DND-41 (cell line): ENCODE measurements around the gene ARHGAP6.

Experiments
- ATAC-seq: fragments of 200-7000 bp; cut with Tn5 transposase; 3 replicates; pipeline ENCODE4 v1.9.1; 2021; ENCODE audit warnings: low read depth; ENCODE audit not compliant: insufficient read depth
- DNase-seq: peaks from one replicate; pipeline ENCODE4 v3.0.0-alpha.2; 2020
- H2AFZ ChIP-seq: 2 replicates; pipeline ENCODE4 v1.6.0; 2012; ENCODE audit warnings: low read depth, low read length
- H3K27ac ChIP-seq: 2 replicates; pipeline ENCODE4 v1.5.1; 2012; ENCODE audit warnings: low read length, inconsistent platforms
- H3K27me3 ChIP-seq: fragments of 200-600 bp; sonication (generic); 2 replicates; pipeline ENCODE4 v1.6.0; 2012; ENCODE audit warnings: low read length, mild to moderate bottlenecking, inconsistent platforms; ENCODE audit not compliant: insufficient read depth, poor library complexity
- H3K36me3 ChIP-seq: 2 replicates; pipeline ENCODE4 v1.5.1; 2012; ENCODE audit warnings: low read length, inconsistent platforms; ENCODE audit not compliant: insufficient read depth
- H3K4me1 ChIP-seq: 2 replicates; pipeline ENCODE4 v1.5.1; 2012; ENCODE audit warnings: mild to moderate bottlenecking, low read length; ENCODE audit not compliant: insufficient read depth
- H3K4me2 ChIP-seq: 2 replicates; pipeline ENCODE4 v1.6.0; 2012; ENCODE audit warnings: mild to moderate bottlenecking, moderate library complexity, low read length, inconsistent platforms; ENCODE audit not compliant: insufficient read depth
- H3K4me3 ChIP-seq, 2 experiments: fragments of 200-600 bp in 1 of 2; shearing (Covaris generic) in 1 of 2; 2 replicates each; pipeline ENCODE4 v1.5.1; 2012 to 2016; ENCODE audit warnings: inconsistent platforms in 2 of 2, low read length in 2 of 2, mild to moderate bottlenecking in 2 of 2, low read depth in 1 of 2, moderate library complexity in 1 of 2
- H3K79me2 ChIP-seq: 2 replicates; pipeline ENCODE4 v1.6.0; 2012; ENCODE audit warnings: low read length, inconsistent platforms; ENCODE audit not compliant: insufficient read depth
- H3K9ac ChIP-seq: 2 replicates; pipeline ENCODE4 v1.6.0; 2012; ENCODE audit warnings: low read depth, mild to moderate bottlenecking, inconsistent platforms, low read length, moderate library complexity
- H3K9me3 ChIP-seq: 2 replicates; pipeline ENCODE4 v1.5.1; 2012; ENCODE audit warnings: low read length, moderate library complexity, mild to moderate bottlenecking, inconsistent platforms; ENCODE audit not compliant: insufficient read depth, severe bottlenecking
- H4K20me1 ChIP-seq: 2 replicates; pipeline ENCODE4 v1.6.0; 2012; ENCODE audit warnings: low read length; ENCODE audit not compliant: insufficient read depth
- EZH2 ChIP-seq: IDR thresholded peaks from 3 replicates; pipeline ENCODE4 v1.6.1; 2012; ENCODE audit warnings: borderline replicate concordance, low read depth, mild to moderate bottlenecking, moderate library complexity, low read length, inconsistent platforms; ENCODE audit not compliant: severe bottlenecking
- TF ChIP-seq, protein P1 (sequence below): IDR thresholded peaks from 2 replicates; pipeline ENCODE4 v1.5.1; 2012; ENCODE audit warnings: borderline replicate concordance, low read length, moderate library complexity, mild to moderate bottlenecking; ENCODE audit not compliant: poor library complexity, severe bottlenecking; ENCODE audit errors: extremely low read depth

Gene ARHGAP6

GRCh38 chrX:11103751-11104150 is 562.0 kb downstream of the ARHGAP6 start:
- ATAC-seq (no peak), DNase-seq (no peak)
- H3K9ac ChIP-seq = no peak overlapping the region
- H3K4me1 ChIP-seq = peaks cover 6% of the 10 kb centered on the region; the same call in 1 of the 2 replicates
- no peaks in the 10 kb centered on the region for H3K27me3 ChIP-seq
- TF ChIP-seq, protein P1, sequence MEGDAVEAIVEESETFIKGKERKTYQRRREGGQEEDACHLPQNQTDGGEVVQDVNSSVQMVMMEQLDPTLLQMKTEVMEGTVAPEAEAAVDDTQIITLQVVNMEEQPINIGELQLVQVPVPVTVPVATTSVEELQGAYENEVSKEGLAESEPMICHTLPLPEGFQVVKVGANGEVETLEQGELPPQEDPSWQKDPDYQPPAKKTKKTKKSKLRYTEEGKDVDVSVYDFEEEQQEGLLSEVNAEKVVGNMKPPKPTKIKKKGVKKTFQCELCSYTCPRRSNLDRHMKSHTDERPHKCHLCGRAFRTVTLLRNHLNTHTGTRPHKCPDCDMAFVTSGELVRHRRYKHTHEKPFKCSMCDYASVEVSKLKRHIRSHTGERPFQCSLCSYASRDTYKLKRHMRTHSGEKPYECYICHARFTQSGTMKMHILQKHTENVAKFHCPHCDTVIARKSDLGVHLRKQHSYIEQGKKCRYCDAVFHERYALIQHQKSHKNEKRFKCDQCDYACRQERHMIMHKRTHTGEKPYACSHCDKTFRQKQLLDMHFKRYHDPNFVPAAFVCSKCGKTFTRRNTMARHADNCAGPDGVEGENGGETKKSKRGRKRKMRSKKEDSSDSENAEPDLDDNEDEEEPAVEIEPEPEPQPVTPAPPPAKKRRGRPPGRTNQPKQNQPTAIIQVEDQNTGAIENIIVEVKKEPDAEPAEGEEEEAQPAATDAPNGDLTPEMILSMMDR = no peak
- no peak for TF ChIP-seq EZH2
- no peaks in the 10 kb centered on the region for H3K36me3 ChIP-seq
- no peaks in the 10 kb centered on the region for H3K9me3 ChIP-seq
- no peak overlapping the region for H3K4me2 ChIP-seq
- H4K20me1 ChIP-seq = no peaks in the 10 kb centered on the region
- no peak overlapping the region for H2AFZ ChIP-seq
- H3K79me2 ChIP-seq = no peaks in the 10 kb centered on the region
- no peak overlapping the region for H3K27ac ChIP-seq
- H3K4me3 ChIP-seq = no peak overlapping the region

- Histone ChIP-seq H3K27ac (no peak overlapping the region), H3K27me3 (no peaks in the 10 kb centered on the region), H3K79me2 (no peaks in the 10 kb centered on the region), H2AFZ (no peak overlapping the region), H3K9me3 (no peaks in the 10 kb centered on the region), H3K9ac (no peak overlapping the region), H3K36me3 (no peaks in the 10 kb centered on the region), H4K20me1 (no peaks in the 10 kb centered on the region), H3K4me3 (no peak overlapping the region), H3K4me2 (no peak overlapping the region), H3K4me1 (no peaks in the 10 kb centered on the region)
- ATAC-seq = no peak
- TF ChIP-seq, protein P1 = no peak
- TF ChIP-seq EZH2 = no peak
- DNase-seq = no peak
Measured at GRCh38 chrX:11103006-11103405, 562.7 kb downstream of the ARHGAP6 start.

GRCh38 chrX:11100281-11101035 is 565.3 kb downstream of the ARHGAP6 start:
- H2AFZ ChIP-seq = no peak overlapping the region
- H3K79me2 ChIP-seq = no peaks in the 10 kb centered on the region
- no peak overlapping the region for H3K9ac ChIP-seq
- H3K4me3 ChIP-seq = no peak overlapping the region
- H3K4me2 ChIP-seq = no peak overlapping the region
- no peaks in the 10 kb centered on the region for H3K4me1 ChIP-seq
- H3K36me3 ChIP-seq = no peaks in the 10 kb centered on the region
- H3K27me3 ChIP-seq = no peaks in the 10 kb centered on the region
- TF ChIP-seq, protein P1 = peak; percentile 26
- no peak for TF ChIP-seq EZH2
- H3K9me3 ChIP-seq = no peaks in the 10 kb centered on the region
- no peaks in the 10 kb centered on the region for H4K20me1 ChIP-seq
- no peak overlapping the region for H3K27ac ChIP-seq
- no peak for DNase-seq
- no peak for ATAC-seq

DNA sequence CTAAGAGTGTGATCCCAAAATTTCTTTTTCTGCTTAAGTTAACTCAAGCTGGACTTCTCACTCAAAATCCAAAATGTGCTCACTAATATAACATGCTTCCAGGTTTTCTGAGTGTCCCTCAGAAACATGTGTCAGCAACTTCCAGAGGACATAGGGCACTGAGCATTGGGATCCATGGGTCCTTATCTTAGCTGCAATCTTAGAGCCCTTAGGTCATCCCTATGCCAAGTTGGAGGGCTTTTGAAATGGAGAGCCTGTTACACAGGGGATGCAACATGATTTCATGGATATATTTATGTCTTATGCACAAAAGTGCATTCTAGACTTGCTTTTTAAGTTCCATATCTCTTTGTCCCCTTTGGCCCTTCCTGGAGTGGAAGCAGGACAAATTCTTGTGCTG is 566.3 kb downstream of the ARHGAP6 start:
- no peak overlapping the region for H3K4me3 ChIP-seq
- no peak overlapping the region for H3K4me2 ChIP-seq
- no peak for DNase-seq
- H3K27me3 ChIP-seq = no peaks in the 10 kb centered on the region
- no peaks in the 10 kb centered on the region for H3K9me3 ChIP-seq
- H3K4me1 ChIP-seq = no peaks in the 10 kb centered on the region
- H3K79me2 ChIP-seq = no peaks in the 10 kb centered on the region
- H2AFZ ChIP-seq = no peak overlapping the region
- H4K20me1 ChIP-seq = no peaks in the 10 kb centered on the region
- no peak overlapping the region for H3K9ac ChIP-seq
- no peak for ATAC-seq
- no peaks in the 10 kb centered on the region for H3K36me3 ChIP-seq
- TF ChIP-seq EZH2 = no peak
- TF ChIP-seq, protein P1 = no peak
- no peak overlapping the region for H3K27ac ChIP-seq
